Parathyroid adenoma (tissue), 2 donors: Measurements from ENCODE around the gene SLC9A9.

Experiments
- H2AFZ ChIP-seq: fragments of 300-600 bp; sonication (generic); one replicate; pipeline ENCODE4 v1.7.0; 2017; ENCODE audit warnings: antibody characterized with exemption, mild to moderate bottlenecking
- H3K27ac ChIP-seq: fragments of 300-600 bp; sonication (generic); one replicate; pipeline ENCODE4 v1.7.0; 2017
- H3K27me3 ChIP-seq: fragments of 300-600 bp; sonication (generic); one replicate; pipeline ENCODE4 v1.7.0; 2017; ENCODE audit warnings: low read length; ENCODE audit not compliant: control insufficient read depth, insufficient read depth
- H3K36me3 ChIP-seq: fragments of 300-600 bp; sonication (generic); one replicate; pipeline ENCODE4 v1.7.0; 2017; ENCODE audit warnings: low read length; ENCODE audit not compliant: control insufficient read depth, insufficient read depth
- H3K4me1 ChIP-seq: fragments of 300-600 bp; sonication (generic); one replicate; pipeline ENCODE4 v1.7.0; 2017; ENCODE audit warnings: control low read depth
- H3K4me2 ChIP-seq: fragments of 300-600 bp; sonication (generic); one replicate; pipeline ENCODE4 v1.7.0; 2017; ENCODE audit warnings: low read length
- H3K4me3 ChIP-seq: fragments of 300-600 bp; sonication (generic); one replicate; pipeline ENCODE4 v1.7.0; 2017; ENCODE audit warnings: low read depth, low read length
- H3K79me2 ChIP-seq: fragments of 300-600 bp; sonication (generic); one replicate; pipeline ENCODE4 v1.7.0; 2017; ENCODE audit warnings: control low read depth
- H3K9ac ChIP-seq: fragments of 300-600 bp; sonication (generic); one replicate; pipeline ENCODE4 v1.7.0; 2017; ENCODE audit warnings: mild to moderate bottlenecking
- H3K9me3 ChIP-seq: fragments of 300-600 bp; sonication (generic); one replicate; pipeline ENCODE4 v1.7.0; 2017; ENCODE audit warnings: low read length; ENCODE audit not compliant: control insufficient read depth
- TF ChIP-seq, protein P1 (sequence below): fragments of 300-600 bp; sonication (generic); IDR thresholded peaks from one replicate; pipeline ENCODE4 v1.7.0; 2017; ENCODE audit warnings: antibody characterized with exemption, mild to moderate bottlenecking
- donor health status: primary hyperparathyroidism.

Gene SLC9A9

DNA sequence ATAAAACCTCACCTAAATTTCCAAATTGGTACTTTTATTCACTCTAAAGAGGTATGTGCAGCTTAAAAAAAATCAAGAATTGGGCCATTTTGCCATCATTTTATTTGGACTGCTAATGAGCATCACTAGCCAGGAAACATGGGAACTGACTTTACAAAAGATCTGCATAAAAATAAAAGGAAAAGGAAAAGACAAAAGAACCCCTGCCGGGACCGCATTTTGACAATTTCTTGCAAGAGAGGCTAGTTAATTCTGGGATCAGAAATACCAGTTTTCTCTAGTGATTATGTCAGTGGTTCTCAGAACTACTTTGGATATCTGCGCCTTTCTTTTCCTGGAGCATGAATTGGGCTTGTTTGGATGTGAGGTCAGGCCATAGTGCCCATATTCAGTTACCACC lies 439.5 kb downstream of the SLC9A9 start:
- TF ChIP-seq, protein P1, sequence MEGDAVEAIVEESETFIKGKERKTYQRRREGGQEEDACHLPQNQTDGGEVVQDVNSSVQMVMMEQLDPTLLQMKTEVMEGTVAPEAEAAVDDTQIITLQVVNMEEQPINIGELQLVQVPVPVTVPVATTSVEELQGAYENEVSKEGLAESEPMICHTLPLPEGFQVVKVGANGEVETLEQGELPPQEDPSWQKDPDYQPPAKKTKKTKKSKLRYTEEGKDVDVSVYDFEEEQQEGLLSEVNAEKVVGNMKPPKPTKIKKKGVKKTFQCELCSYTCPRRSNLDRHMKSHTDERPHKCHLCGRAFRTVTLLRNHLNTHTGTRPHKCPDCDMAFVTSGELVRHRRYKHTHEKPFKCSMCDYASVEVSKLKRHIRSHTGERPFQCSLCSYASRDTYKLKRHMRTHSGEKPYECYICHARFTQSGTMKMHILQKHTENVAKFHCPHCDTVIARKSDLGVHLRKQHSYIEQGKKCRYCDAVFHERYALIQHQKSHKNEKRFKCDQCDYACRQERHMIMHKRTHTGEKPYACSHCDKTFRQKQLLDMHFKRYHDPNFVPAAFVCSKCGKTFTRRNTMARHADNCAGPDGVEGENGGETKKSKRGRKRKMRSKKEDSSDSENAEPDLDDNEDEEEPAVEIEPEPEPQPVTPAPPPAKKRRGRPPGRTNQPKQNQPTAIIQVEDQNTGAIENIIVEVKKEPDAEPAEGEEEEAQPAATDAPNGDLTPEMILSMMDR = no peak
- no peaks in the 10 kb centered on the region for H3K36me3 ChIP-seq
- no peak overlapping the region for H3K4me3 ChIP-seq

DNA sequence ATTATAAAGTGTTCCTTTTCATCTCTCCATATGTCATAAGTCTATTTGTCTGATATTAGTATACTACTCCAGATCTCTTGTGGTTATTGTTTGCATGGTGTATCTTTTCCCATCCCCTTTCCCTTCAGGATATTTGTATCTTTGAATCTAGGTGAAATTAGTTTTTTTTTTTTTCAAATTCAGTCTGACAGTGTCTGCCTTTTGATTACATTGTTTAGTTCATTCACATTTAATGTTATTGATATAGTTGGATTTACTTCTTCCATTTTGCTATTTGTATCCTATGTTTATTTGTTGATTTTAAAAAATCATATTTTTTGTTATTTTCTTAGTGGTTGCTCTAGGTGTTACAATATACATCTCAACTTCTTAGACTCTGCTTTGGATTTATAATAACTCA lies 445.7 kb downstream of the SLC9A9 start:
- H3K27me3 ChIP-seq = no peaks in the 10 kb centered on the region
- H3K4me1 ChIP-seq = no peaks in the 10 kb centered on the region
- TF ChIP-seq, protein P1 = no peak
- no peaks in the 10 kb centered on the region for H3K9me3 ChIP-seq
- H3K4me3 ChIP-seq = no peak overlapping the region
- no peak overlapping the region for H3K9ac ChIP-seq
- no peak overlapping the region for H3K4me2 ChIP-seq
- no peak overlapping the region for H3K27ac ChIP-seq
- no peak overlapping the region for H2AFZ ChIP-seq
- no peaks in the 10 kb centered on the region for H3K36me3 ChIP-seq
- no peaks in the 10 kb centered on the region for H3K79me2 ChIP-seq

More for the DNA sequence above, 439.5 kb downstream of the SLC9A9 start:
- Histone ChIP-seq H2AFZ (no peak overlapping the region), H3K79me2 (no peaks in the 10 kb centered on the region), H3K4me1 (no peaks in the 10 kb centered on the region), H3K27me3 (no peaks in the 10 kb centered on the region), H3K4me2 (no peak overlapping the region), H3K27ac (no peak overlapping the region), H3K9me3 (no peaks in the 10 kb centered on the region), H3K9ac (no peak overlapping the region)

DNA sequence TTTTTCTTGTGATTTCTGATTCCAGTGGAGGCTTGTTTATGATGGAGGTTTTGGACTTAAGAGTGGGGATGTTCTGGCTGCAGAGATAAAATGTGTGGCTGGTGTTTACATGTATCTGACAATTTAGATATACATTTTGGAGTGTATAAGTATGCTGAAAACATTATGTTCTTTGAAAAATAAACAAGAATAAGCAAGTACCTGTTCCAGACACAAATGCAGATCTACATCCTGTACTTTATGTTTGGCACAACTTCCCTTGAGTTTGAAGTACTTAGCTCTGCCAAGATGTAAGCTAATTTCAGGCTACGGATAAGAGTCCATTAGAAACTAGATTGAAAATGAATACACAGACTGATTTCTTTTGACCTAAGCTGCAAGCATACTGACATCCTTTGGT lies 451.5 kb downstream of the SLC9A9 start:
- TF ChIP-seq, protein P1 = no peak
- Histone ChIP-seq H3K27me3 (no peaks in the 10 kb centered on the region), H2AFZ (no peak overlapping the region), H3K9me3 (no peaks in the 10 kb centered on the region), H3K79me2 (no peaks in the 10 kb centered on the region), H3K4me2 (no peak overlapping the region), H3K36me3 (no peaks in the 10 kb centered on the region), H3K9ac (no peak overlapping the region), H3K4me3 (no peak overlapping the region), H3K4me1 (no peaks in the 10 kb centered on the region), H3K27ac (no peak overlapping the region)

DNA sequence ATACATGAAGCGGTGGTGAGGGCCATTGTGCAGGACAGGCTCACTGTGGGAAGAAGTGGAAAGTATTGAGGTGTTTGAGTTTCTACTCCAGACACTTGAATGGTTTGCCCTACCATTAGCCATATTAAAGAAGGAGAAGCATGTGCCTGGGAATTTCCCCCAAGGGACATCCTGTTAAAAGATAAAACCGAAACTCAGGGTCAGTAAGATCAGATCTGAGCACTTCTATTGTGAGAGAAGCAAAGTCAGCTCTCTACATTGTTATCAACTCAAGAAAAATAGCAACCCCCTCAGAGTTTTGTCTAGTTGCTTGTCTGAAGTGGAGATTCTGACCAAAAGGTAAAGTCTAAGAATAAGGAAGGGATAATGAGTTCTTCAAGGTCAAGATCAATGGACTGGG lies 458.9 kb downstream of the SLC9A9 start:
- no peak overlapping the region for H2AFZ ChIP-seq
- no peaks in the 10 kb centered on the region for H3K27me3 ChIP-seq
- no peak overlapping the region for H3K4me2 ChIP-seq
- H3K4me3 ChIP-seq = no peak overlapping the region
- no peak overlapping the region for H3K27ac ChIP-seq
- H3K4me1 ChIP-seq = no peaks in the 10 kb centered on the region
- H3K36me3 ChIP-seq = no peaks in the 10 kb centered on the region
- TF ChIP-seq, protein P1 = no peak
- no peaks in the 10 kb centered on the region for H3K9me3 ChIP-seq
- no peaks in the 10 kb centered on the region for H3K79me2 ChIP-seq
- no peak overlapping the region for H3K9ac ChIP-seq

DNA sequence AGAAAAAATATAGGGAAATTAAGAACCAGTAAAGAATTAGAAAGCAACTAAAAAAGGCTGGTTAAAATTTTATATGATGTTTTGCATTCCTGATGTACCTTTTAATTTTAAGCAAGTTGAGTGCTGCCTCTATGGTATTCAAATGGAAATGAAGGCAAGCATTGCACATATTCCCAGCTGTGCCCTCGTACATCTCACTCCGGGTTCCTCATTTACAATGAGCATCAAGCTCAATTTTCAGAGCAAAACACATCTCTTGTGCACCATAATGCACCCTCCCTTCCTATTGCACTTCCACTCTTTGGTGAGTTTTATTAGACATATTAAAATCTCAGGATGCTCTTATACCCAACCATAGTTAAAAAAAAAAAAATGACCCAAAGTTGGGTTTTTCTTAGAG lies 460.8 kb downstream of the SLC9A9 start:
- Histone ChIP-seq H3K9ac (no peak overlapping the region), H3K27ac (no peak overlapping the region), H3K4me1 (no peaks in the 10 kb centered on the region), H3K4me3 (no peak overlapping the region), H3K79me2 (no peaks in the 10 kb centered on the region), H3K4me2 (no peak overlapping the region), H3K9me3 (no peaks in the 10 kb centered on the region), H3K36me3 (no peaks in the 10 kb centered on the region), H2AFZ (no peak overlapping the region), H3K27me3 (no peaks in the 10 kb centered on the region)
- TF ChIP-seq, protein P1 = no peak
